Transverse colon (tissue), 4 donors: ENCODE results near the gene AKAIN1. TPM values are rescaled to one million over a fixed set of nuclear protein-coding genes. Genes with fewer than 3 reads are reported as not detected.

ENCODE experiments used
- DNase-seq: peaks from one replicate; pipeline ENCODE4 v3.0.0-alpha.2; 2019
- H3K27ac ChIP-seq, 4 donors: fragments of 200-600 bp; sonication (generic); 2 replicates each; pipeline ENCODE4 v1.5.1; 2016 to 2018; ENCODE audit warnings: inconsistent platforms in 4 of 4
- H3K27me3 ChIP-seq: fragments of 200-600 bp; sonication (generic); 2 replicates; pipeline ENCODE4 v1.5.1; 2017; ENCODE audit warnings: inconsistent platforms
- H3K36me3 ChIP-seq, 4 donors: fragments of 200-600 bp; sonication (generic); 2 replicates each; pipeline ENCODE4 v1.5.1; 2017 to 2019; ENCODE audit warnings: inconsistent platforms in 4 of 4
- H3K4me1 ChIP-seq, 4 donors: fragments of 200-600 bp; sonication (generic); 2 replicates each; pipeline ENCODE4 v1.5.1; 2017 to 2020; ENCODE audit warnings: inconsistent platforms in 4 of 4
- H3K4me3 ChIP-seq, 4 donors: fragments of 200-600 bp; sonication (generic); 1 replicate in 1 of 4; 2 replicates in 3 of 4; pipeline versions ENCODE4 v1.5.1 to v1.6.1; 2017 to 2019; ENCODE audit warnings: inconsistent platforms in 4 of 4
- H3K9me3 ChIP-seq, 2 donors: fragments of 200-600 bp; sonication (generic); 2 replicates each; pipeline ENCODE4 v1.5.1; 2017 to 2019; ENCODE audit warnings: inconsistent platforms in 2 of 2
- EP300 ChIP-seq: sonication (generic); formaldehyde crosslinking; IDR thresholded peaks from one replicate; pipeline ENCODE4 v1.6.1; 2017; ENCODE audit warnings: antibody characterized with exemption, low read depth
- POLR2A ChIP-seq: fragments of 450-650 bp; IDR thresholded peaks from one replicate; pipeline ENCODE4 v1.6.1; 2016; ENCODE audit warnings: antibody characterized with exemption, mild to moderate bottlenecking, moderate library complexity
- POLR2AphosphoS5 ChIP-seq, 3 donors: sonication (generic); formaldehyde crosslinking; IDR thresholded peaks; one replicate each; pipeline ENCODE4 v1.6.1; 2016; ENCODE audit warnings: antibody characterized with exemption in 3 of 3
- WGBS, 2 donors: methylation state at CpG; one replicate each; pipeline ENCODE4 v1.1.5; 2018; ENCODE audit warnings: low coverage in 1 of 2; 5-methylcytosine and 5-hydroxymethylcytosine counted together
- in situ Hi-C, 4 donors: fragments of 200-750 bp; cut with MboI; loops; one replicate each; pipeline versions ENCODE4 v1.15.0 to v1.15.1; 2017; ENCODE audit warnings: low sequenced_read_pairs in 3 of 4, low pct_ligation_motif_present in 1 of 4, low pct_unique_long_range_greater_than_20kb in 1 of 4
- intact Hi-C: fragments of 100-400 bp; cut with DNase I; formaldehyde crosslinking; loops from one replicate; pipeline ENCODE4 v1.15.1; 2023; ENCODE audit warnings: low total_unique reads
- total RNA-seq, 4 donors: library from RNA; depleted of rRNA; stranded (reverse); fragments of >200 nt; gene quantifications; one replicate each; pipeline ENCODE4 v1.1.0, GENCODE V29; 2016
- TF ChIP-seq, protein P1 (sequence below), 5 experiments: fragments of 200-600 bp in 3 of 5; fragments of 450-650 bp in 2 of 5; sonication (generic) in 3 of 5; IDR thresholded peaks; 1 replicate in 2 of 5; 2 replicates in 3 of 5; pipeline ENCODE4 v1.5.1; 2016 to 2017; ENCODE audit warnings: antibody characterized with exemption in 5 of 5, inconsistent platforms in 3 of 5, mild to moderate bottlenecking in 2 of 5, moderate library complexity in 1 of 5

The AKAIN1 gene
- total RNA-seq, 4 donors from 2014 or later, result not detected

DNA sequence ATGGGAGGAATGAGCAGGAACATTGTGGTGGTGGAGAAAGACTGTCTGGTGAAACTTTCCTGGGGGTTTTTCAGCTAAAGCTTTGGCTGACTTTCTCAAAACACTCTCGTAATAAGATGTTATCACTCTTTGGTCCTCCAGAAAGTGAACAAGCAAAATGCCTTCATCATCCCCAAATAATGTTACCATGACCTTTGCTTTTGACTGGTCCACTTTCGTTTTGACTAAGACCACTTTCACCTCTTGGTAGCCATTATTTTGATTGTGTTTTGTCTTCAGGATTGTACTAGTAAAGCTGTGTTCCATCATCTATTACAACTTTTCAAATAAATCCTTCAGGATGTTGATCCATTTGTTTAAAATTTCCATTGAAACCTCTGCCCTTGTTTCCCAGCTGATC lies 103.2 kb downstream of the AKAIN1 start:
- no peak overlapping the region for H3K4me3 ChIP-seq
- no peak for DNase-seq
- intact Hi-C loops (no loop called here), in situ Hi-C loops (loop anchor here in 1 of 4 donors (25.0 kb wide), 1 partner anchor 93 kb away; the partner anchor contains the start of gene AKAIN1)
- no peak overlapping the region for H3K27ac ChIP-seq
- no peak for TF ChIP-seq EP300
- TF ChIP-seq POLR2A, result no peak
- no peak for TF ChIP-seq POLR2AphosphoS5 (IDR thresholded peaks at IDR 0.05)
- TF ChIP-seq, protein P1, sequence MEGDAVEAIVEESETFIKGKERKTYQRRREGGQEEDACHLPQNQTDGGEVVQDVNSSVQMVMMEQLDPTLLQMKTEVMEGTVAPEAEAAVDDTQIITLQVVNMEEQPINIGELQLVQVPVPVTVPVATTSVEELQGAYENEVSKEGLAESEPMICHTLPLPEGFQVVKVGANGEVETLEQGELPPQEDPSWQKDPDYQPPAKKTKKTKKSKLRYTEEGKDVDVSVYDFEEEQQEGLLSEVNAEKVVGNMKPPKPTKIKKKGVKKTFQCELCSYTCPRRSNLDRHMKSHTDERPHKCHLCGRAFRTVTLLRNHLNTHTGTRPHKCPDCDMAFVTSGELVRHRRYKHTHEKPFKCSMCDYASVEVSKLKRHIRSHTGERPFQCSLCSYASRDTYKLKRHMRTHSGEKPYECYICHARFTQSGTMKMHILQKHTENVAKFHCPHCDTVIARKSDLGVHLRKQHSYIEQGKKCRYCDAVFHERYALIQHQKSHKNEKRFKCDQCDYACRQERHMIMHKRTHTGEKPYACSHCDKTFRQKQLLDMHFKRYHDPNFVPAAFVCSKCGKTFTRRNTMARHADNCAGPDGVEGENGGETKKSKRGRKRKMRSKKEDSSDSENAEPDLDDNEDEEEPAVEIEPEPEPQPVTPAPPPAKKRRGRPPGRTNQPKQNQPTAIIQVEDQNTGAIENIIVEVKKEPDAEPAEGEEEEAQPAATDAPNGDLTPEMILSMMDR (IDR thresholded peaks at IDR 0.05), result no peak
- no peaks in the 10 kb centered on the region for H3K4me1 ChIP-seq
- H3K9me3 ChIP-seq, result no peaks in the 10 kb centered on the region
- no peaks in the 10 kb centered on the region for H3K36me3 ChIP-seq
- H3K27me3 ChIP-seq, result no peaks in the 10 kb centered on the region
- 58 to 74% methylated on average over 2 of the region's 2 CpGs for WGBS, 2 donors

Other genes with a start within 250 kb of the AKAIN1 start
- gene ZBTB14, start 98.5 kb upstream of the AKAIN1 start, total RNA-seq, result 10 to 100 TPM in 3 of 4 donors, 1 to 10 TPM in 1; 9.0 to 47.2 (median 11.1) TPM